ENCODE results near the gene PIAS1. TPM values are rescaled to one million over a fixed set of nuclear protein-coding genes. Genes with fewer than 3 reads are reported as not detected.
"Not testable (repeated sequence)": the region's sequence is repeated elsewhere in the genome, so short reads cannot be mapped to it uniquely, and the experiment has no call there.

Gene PIAS1
- total and polyA plus RNA-seq, 11 donors, result 6.2 to 37.8 (median 29.4) TPM

GRCh38 chr15:68223171-68223570, 169.1 kb downstream of the PIAS1 start:
- 92 to 98% (median 94%) methylated on average over 6 of the region's 6 CpGs for WGBS, 4 donors
- TF ChIP-seq POLR2A (IDR thresholded peaks at IDR 0.05), result no peak
- TF ChIP-seq, protein P1, sequence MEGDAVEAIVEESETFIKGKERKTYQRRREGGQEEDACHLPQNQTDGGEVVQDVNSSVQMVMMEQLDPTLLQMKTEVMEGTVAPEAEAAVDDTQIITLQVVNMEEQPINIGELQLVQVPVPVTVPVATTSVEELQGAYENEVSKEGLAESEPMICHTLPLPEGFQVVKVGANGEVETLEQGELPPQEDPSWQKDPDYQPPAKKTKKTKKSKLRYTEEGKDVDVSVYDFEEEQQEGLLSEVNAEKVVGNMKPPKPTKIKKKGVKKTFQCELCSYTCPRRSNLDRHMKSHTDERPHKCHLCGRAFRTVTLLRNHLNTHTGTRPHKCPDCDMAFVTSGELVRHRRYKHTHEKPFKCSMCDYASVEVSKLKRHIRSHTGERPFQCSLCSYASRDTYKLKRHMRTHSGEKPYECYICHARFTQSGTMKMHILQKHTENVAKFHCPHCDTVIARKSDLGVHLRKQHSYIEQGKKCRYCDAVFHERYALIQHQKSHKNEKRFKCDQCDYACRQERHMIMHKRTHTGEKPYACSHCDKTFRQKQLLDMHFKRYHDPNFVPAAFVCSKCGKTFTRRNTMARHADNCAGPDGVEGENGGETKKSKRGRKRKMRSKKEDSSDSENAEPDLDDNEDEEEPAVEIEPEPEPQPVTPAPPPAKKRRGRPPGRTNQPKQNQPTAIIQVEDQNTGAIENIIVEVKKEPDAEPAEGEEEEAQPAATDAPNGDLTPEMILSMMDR (IDR thresholded peaks at IDR 0.05), result no peak
- H3K4me1 ChIP-seq, result peaks cover 0 to 10% (median 2%) of the 10 kb centered on the region in 12 donors
- H3K4me3 ChIP-seq, result no peak overlapping the region
- peaks cover 0 to 5% (median 0%) of the 10 kb centered on the region in 9 donors for H3K36me3 ChIP-seq
- no peak overlapping the region for H3K27ac ChIP-seq
- intact Hi-C loops (cut with DNase I), result loop anchor here in 1 of 10 donors (10.0 kb wide), 1 partner anchor 58 kb away; no protein-coding TSS in a partner anchor
- H3K27me3 ChIP-seq, result no peaks in the 10 kb centered on the region
- H3K9me3 ChIP-seq, result no peaks in the 10 kb centered on the region
- ATAC-seq (no peak), DNase-seq (peak in 1 of 5 donors; percentile 13)

- ATAC-seq (no peak), DNase-seq (no peak)
- intact Hi-C loops (cut with DNase I), result loop anchor here in 1 of 10 donors (10.0 kb wide), 1 partner anchor 59 kb away; no protein-coding TSS in a partner anchor
- TF ChIP-seq POLR2A (IDR thresholded peaks at IDR 0.05), result no peak
- TF ChIP-seq, protein P1 (IDR thresholded peaks at IDR 0.05), result no peak
- H3K27me3 ChIP-seq, result no peaks in the 10 kb centered on the region
- H3K4me1 ChIP-seq, result peaks cover 0 to 17% (median 10%) of the 10 kb centered on the region in 12 donors
- H3K9me3 ChIP-seq, result no peaks in the 10 kb centered on the region
- H3K4me3 ChIP-seq, result no peak overlapping the region
- H3K36me3 ChIP-seq, result no peaks in the 10 kb centered on the region
- 60 to 83% (median 71%) methylated on average over 3 of the region's 3 CpGs for WGBS, 4 donors
- H3K27ac ChIP-seq, result no peak overlapping the region
Observed at GRCh38 chr15:68224108-68224507, 170.0 kb downstream of the PIAS1 start.

- H3K27ac ChIP-seq, result no peak overlapping the region
- ATAC-seq (no peak), DNase-seq (no peak)
- intact Hi-C loops (cut with DNase I), result loop anchor here in 1 of 10 donors (10.0 kb wide), 1 partner anchor 60 kb away; no protein-coding TSS in a partner anchor
- no peak overlapping the region for H3K4me3 ChIP-seq
- WGBS, 4 donors, result 75 to 80% (median 76%) methylated on average over 3 of the region's 3 CpGs
- H3K9me3 ChIP-seq, result no peaks in the 10 kb centered on the region
- TF ChIP-seq POLR2A (IDR thresholded peaks at IDR 0.05), result no peak
- TF ChIP-seq, protein P1 (IDR thresholded peaks at IDR 0.05), result no peak
- no peaks in the 10 kb centered on the region for H3K27me3 ChIP-seq
- H3K36me3 ChIP-seq, result no peaks in the 10 kb centered on the region
- peaks cover 0 to 17% (median 10%) of the 10 kb centered on the region in 12 donors for H3K4me1 ChIP-seq
Observed at GRCh38 chr15:68224546-68225250, 170.6 kb downstream of the PIAS1 start.

DNA sequence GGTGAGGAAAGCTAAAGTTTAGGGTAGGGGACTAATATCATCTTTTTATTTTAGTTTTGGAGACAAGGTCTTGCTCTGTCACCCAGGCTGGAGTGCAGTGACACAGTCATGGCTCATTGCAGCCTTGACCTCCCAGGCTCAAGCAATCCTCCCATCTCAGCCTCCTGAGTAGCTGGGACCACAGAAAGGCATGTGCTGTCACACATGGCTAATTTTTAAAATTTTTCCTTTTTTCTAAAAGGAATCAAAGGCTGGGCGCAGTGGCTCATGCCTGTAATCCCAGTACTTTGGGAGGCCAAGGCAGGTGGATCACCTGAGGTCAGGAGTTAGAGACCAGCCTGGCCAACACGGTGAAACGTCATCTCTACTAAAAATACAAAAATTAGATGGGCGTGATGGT, 171.3 kb downstream of the PIAS1 start:
- DNase-seq, H3K36me3 ChIP-seq, H3K27ac ChIP-seq, H3K9me3 ChIP-seq, ATAC-seq, H3K4me3 ChIP-seq, H3K27me3 ChIP-seq: not testable (repeated sequence)
- intact Hi-C loops (cut with DNase I), result loop anchor here in 1 of 10 donors (10.0 kb wide), 1 partner anchor 61 kb away; no protein-coding TSS in a partner anchor
- peaks cover 0 to 23% (median 14%) of the 10 kb centered on the region in 12 donors for H3K4me1 ChIP-seq
- 96 to 100% (median 97%) methylated on average over 4 of the region's 4 CpGs for WGBS, 4 donors
